HCT116 (cell line): ENCODE measurements around the gene SSBP1. TPM values are rescaled to one million over a fixed set of nuclear protein-coding genes. Genes with fewer than 3 reads are reported as not detected.

Experiments used
- ATAC-seq: fragments of 200-7000 bp; cut with Tn5 transposase; 2 replicates; pipeline ENCODE4 v1.9.1; 2020; ENCODE audit warnings: mild to moderate bottlenecking, moderate library complexity
- BruUV-seq: library from RNA; stranded (reverse); fragments of 400-500 nt; replicated peaks from 2 replicates; lab custom pipeline; 2021; lab: Mats Ljungman, UMichigan
- CTCF ChIA-PET: fragments of 300-600 bp; sonication (Branson Sonifier 250); formaldehyde crosslinking; loops from one replicate; lab custom pipeline; 2021; ENCODE audit warnings: antibody characterized with exemption; lab: Charles Lee
- POLR2A ChIA-PET: fragments of 300-600, 350-600 bp; sonication (Branson Sonifier 250); formaldehyde crosslinking; loops from one replicate; lab custom pipeline; 2021; ENCODE audit warnings: antibody characterized with exemption; lab: Charles Lee
- RAD21 ChIA-PET, 2 experiments: fragments of 300-600 bp; sonication (Branson Sonifier 250); formaldehyde crosslinking; loops; one replicate each; lab custom pipeline; 2023; ENCODE audit warnings: low total read pairs in 2 of 2; ENCODE audit not compliant: uncharacterized antibody in 2 of 2, unreplicated experiment in 2 of 2, low non-redundant PET in 1 of 2; lab: Charles Lee
- DNase-seq: peaks from one replicate; pipeline ENCODE4 v3.0.0-alpha.2; 2010; ENCODE audit warnings: low read depth, low spot score
- H2AFZ ChIP-seq: fragments of 200-600 bp; shearing (Covaris generic), sonication (generic); 2 replicates; pipeline ENCODE4 v1.6.1; 2017; ENCODE audit warnings: low read depth, mixed run types, mixed read lengths, antibody characterized with exemption, low read length; ENCODE audit not compliant: poor library complexity, severe bottlenecking
- H3K27ac ChIP-seq: 2 replicates; pipeline ENCODE4 v1.5.1; 2012; ENCODE audit warnings: low read depth, low read length
- H3K27me3 ChIP-seq: fragments of 200-600 bp; sonication (generic); 2 replicates; pipeline ENCODE4 v1.6.1; 2016; ENCODE audit warnings: mixed run types, low read length, mixed read lengths; ENCODE audit not compliant: insufficient read depth
- H3K36me3 ChIP-seq, 2 experiments: fragments of 200-500 bp in 1 of 2; fragments of 200-600 bp in 1 of 2; sonication (Bioruptor generic) in 1 of 2; sonication (generic) in 1 of 2; 2 replicates each; pipeline versions ENCODE4 v1.5.1 to v1.6.1; 2014 to 2016; ENCODE audit warnings: low read length in 2 of 2, inconsistent platforms in 1 of 2, mixed read lengths in 1 of 2, mixed run types in 1 of 2; ENCODE audit not compliant: insufficient read depth in 2 of 2, control insufficient read depth in 1 of 2
- H3K4me1 ChIP-seq, 2 experiments: fragments of 200-600 bp in 1 of 2; sonication (generic) in 1 of 2; 2 replicates each; pipeline versions ENCODE4 v1.5.1 to v1.6.1; 2012 to 2017; ENCODE audit warnings: low read length in 2 of 2, inconsistent platforms in 1 of 2, mild to moderate bottlenecking in 1 of 2, mixed read lengths in 1 of 2, mixed run types in 1 of 2, moderate library complexity in 1 of 2; ENCODE audit not compliant: insufficient read depth in 2 of 2, control insufficient read depth in 1 of 2
- H3K4me2 ChIP-seq: fragments of 200-600 bp; sonication (generic); 2 replicates; pipeline ENCODE4 v1.6.1; 2017; ENCODE audit warnings: mixed run types, low read length, mixed read lengths
- H3K4me3 ChIP-seq, 2 experiments: fragments of 200-600 bp in 1 of 2; sonication (generic) in 1 of 2; replicated peaks in 1 of 2; 2 replicates each; pipeline ENCODE4 v1.5.1; 2011 to 2016; ENCODE audit warnings: low read length in 2 of 2, control low read depth in 1 of 2, low read depth in 1 of 2, mild to moderate bottlenecking in 1 of 2, mixed read lengths in 1 of 2, mixed run types in 1 of 2
- H3K79me2 ChIP-seq: fragments of 200-600 bp; sonication (generic); 2 replicates; pipeline ENCODE4 v1.6.1; 2017; ENCODE audit warnings: mild to moderate bottlenecking, mixed run types, low read length, moderate library complexity, mixed read lengths; ENCODE audit not compliant: insufficient read depth
- H3K9ac ChIP-seq: fragments of 200-600 bp; sonication (generic); 2 replicates; pipeline ENCODE4 v1.6.1; 2016; ENCODE audit warnings: low read length, mixed read lengths
- H3K9me2 ChIP-seq: fragments of 200-600 bp; sonication (generic), shearing (Covaris generic); 2 replicates; pipeline ENCODE4 v1.6.1; 2017; ENCODE audit warnings: mixed run types, mild to moderate bottlenecking, moderate library complexity; ENCODE audit not compliant: insufficient read depth
- H3K9me3 ChIP-seq, 2 experiments: fragments of 200-500 bp in 1 of 2; fragments of 200-600 bp in 1 of 2; sonication (Bioruptor generic) in 1 of 2; sonication (generic) in 1 of 2; 2 replicates each; pipeline ENCODE4 v1.6.1; 2014 to 2017; ENCODE audit warnings: low read length in 2 of 2, mixed read lengths in 2 of 2, inconsistent platforms in 1 of 2, low read depth in 1 of 2, mild to moderate bottlenecking in 1 of 2, mixed run types in 1 of 2, moderate library complexity in 1 of 2; ENCODE audit not compliant: control insufficient read depth in 1 of 2, insufficient read depth in 1 of 2
- H4K20me1 ChIP-seq: fragments of 200-600 bp; sonication (generic), shearing (Covaris generic); 2 replicates; pipeline ENCODE4 v1.6.1; 2017; ENCODE audit warnings: mixed run types, mild to moderate bottlenecking, moderate library complexity; ENCODE audit not compliant: insufficient read depth
- CBX3 ChIP-seq: IDR thresholded peaks from 2 replicates; pipeline ENCODE4 v1.6.1; 2012; ENCODE audit warnings: low read depth
- ELF1 ChIP-seq: IDR thresholded peaks from 2 replicates; pipeline ENCODE4 v1.6.1; 2012; ENCODE audit warnings: low read depth, borderline replicate concordance
- EZH2phosphoT487 ChIP-seq: fragments of 200-600 bp; IDR thresholded peaks from 2 replicates; pipeline ENCODE4 v1.6.1; 2018; ENCODE audit warnings: antibody characterized with exemption, borderline replicate concordance
- POLR2A ChIP-seq: IDR thresholded peaks from 2 replicates; pipeline ENCODE4 v1.7.0; 2011; ENCODE audit warnings: borderline replicate concordance; ENCODE audit not compliant: insufficient read depth, insufficient read length; ENCODE audit errors: extremely low read depth
- POLR2AphosphoS5 ChIP-seq: IDR thresholded peaks from 2 replicates; pipeline ENCODE4 v1.6.1; 2011; ENCODE audit warnings: mild to moderate bottlenecking, low read depth, low read length, moderate library complexity
- SP1 ChIP-seq: IDR thresholded peaks from 2 replicates; pipeline ENCODE4 v1.6.1; 2012; ENCODE audit warnings: low read depth
- SRF ChIP-seq: IDR thresholded peaks from 2 replicates; pipeline ENCODE4 v1.6.1; 2012; ENCODE audit warnings: low read depth
- ZNF274 ChIP-seq: fragments of 200-500 bp; sonication (Bioruptor generic); IDR thresholded peaks from 2 replicates; pipeline ENCODE4 v1.6.1; 2014; ENCODE audit warnings: mild to moderate bottlenecking, low read depth, low read length, inconsistent platforms
- intact Hi-C: fragments of 100-400 bp; cut with micrococcal nuclease; formaldehyde crosslinking; loops from 2 replicates; pipeline ENCODE4 v1.10.0; 2022
- total RNA-seq: library from RNA; stranded (reverse); gene quantifications from one replicate; pipeline ENCODE4 v1.2.1, GENCODE V29; 2021; ENCODE audit not compliant: unreplicated experiment
- TF ChIP-seq, protein P1 (sequence below): IDR thresholded peaks from 2 replicates; pipeline ENCODE4 v1.6.1; 2012; ENCODE audit warnings: low read depth
- TF ChIP-seq, protein P2 (sequence below): IDR thresholded peaks from 2 replicates; pipeline ENCODE4 v1.6.1; 2012
- TF ChIP-seq, protein P3 (sequence below): IDR thresholded peaks from 2 replicates; pipeline ENCODE4 v1.6.1; 2012

Gene SSBP1
- total RNA-seq, 1 experiment from 2014 or later = 171 TPM

DNA sequence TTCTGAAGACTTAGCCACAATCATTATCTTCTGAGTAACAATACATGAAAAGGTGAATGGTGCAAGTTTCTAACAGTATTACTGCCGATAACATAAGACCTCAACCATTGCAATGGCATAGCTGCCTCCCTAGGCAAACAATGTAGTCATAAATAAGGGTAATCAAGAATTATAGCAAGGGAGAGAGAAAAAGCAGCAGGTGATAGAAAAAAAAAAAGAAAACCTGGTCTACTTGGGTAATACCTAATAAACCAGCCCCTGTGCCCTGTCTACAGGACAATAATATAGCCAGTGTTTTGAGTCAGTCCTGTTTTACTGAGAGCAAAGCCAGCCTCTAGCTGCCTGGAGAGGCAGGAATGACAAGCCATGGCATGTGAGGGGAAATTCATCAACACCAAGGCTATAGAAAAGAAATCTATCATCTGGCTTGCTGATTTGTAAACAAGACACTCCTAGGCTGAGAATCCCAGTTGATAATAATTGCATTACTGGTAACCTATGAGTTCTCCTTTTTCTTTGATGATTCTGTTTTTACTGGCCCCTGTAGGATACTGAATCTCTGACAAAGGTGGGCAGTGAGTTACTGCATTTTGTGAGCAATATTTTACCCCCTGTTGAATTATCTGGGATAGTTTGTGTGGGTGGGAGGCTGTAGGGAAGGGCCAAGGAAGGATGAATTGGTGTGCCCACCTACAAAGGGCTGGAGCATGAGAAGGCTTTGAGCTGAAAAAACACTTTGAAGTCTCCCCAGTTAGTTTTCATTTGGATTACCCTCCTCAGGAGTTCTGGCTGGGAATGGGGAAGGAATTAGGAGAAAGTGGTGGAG lies 31.7 kb upstream of the SSBP1 start:
- Histone ChIP-seq H3K79me2 (no peaks in the 10 kb centered on the region), H3K27ac (no peak overlapping the region), H3K9me3 (no peaks in the 10 kb centered on the region), H3K4me1 (peaks cover 8 to 10% of the 10 kb centered on the region in 2 experiments; a peak in 2 of 4 replicates), H3K27me3 (no peaks in the 10 kb centered on the region), H3K9ac (no peak overlapping the region), H3K9me2 (no peaks in the 10 kb centered on the region), H3K4me2 (no peak overlapping the region), H2AFZ (no peak overlapping the region), H3K4me3 (no peak overlapping the region), H3K36me3 (no peaks in the 10 kb centered on the region), H4K20me1 (no peaks in the 10 kb centered on the region)
- ChIA-PET RAD21 (no interaction called here), CTCF (no interaction called here), POLR2A (no interaction called here)
- ATAC-seq (no peak), DNase-seq (no peak)
- intact Hi-C loops = no loop called here
- TF ChIP-seq ZNF274 = no peak
- no peak for TF ChIP-seq CBX3
- TF ChIP-seq, protein P1, sequence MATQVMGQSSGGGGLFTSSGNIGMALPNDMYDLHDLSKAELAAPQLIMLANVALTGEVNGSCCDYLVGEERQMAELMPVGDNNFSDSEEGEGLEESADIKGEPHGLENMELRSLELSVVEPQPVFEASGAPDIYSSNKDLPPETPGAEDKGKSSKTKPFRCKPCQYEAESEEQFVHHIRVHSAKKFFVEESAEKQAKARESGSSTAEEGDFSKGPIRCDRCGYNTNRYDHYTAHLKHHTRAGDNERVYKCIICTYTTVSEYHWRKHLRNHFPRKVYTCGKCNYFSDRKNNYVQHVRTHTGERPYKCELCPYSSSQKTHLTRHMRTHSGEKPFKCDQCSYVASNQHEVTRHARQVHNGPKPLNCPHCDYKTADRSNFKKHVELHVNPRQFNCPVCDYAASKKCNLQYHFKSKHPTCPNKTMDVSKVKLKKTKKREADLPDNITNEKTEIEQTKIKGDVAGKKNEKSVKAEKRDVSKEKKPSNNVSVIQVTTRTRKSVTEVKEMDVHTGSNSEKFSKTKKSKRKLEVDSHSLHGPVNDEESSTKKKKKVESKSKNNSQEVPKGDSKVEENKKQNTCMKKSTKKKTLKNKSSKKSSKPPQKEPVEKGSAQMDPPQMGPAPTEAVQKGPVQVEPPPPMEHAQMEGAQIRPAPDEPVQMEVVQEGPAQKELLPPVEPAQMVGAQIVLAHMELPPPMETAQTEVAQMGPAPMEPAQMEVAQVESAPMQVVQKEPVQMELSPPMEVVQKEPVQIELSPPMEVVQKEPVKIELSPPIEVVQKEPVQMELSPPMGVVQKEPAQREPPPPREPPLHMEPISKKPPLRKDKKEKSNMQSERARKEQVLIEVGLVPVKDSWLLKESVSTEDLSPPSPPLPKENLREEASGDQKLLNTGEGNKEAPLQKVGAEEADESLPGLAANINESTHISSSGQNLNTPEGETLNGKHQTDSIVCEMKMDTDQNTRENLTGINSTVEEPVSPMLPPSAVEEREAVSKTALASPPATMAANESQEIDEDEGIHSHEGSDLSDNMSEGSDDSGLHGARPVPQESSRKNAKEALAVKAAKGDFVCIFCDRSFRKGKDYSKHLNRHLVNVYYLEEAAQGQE = no peak
- BruUV-seq = no TSS peak

DNA sequence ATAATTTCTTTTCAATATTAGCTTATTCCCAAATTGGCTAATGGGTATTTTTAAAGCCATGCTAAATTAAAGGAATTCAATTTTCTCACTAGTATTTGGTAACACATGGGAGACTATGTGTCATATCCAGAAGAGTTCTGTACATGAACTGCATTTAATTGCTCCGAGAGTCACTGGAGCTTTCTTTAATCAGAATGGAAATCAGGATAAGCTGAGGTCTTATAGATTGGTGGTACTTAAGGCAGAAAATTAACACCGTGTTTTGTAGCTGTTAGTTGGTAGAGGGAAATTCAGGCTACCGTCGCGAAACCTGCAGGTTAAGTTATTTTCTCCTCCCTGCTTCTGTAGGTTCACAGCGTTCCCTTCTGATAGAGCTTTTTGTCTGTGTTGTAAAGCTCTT lies 29.8 kb upstream of the SSBP1 start, which contains the start of gene WEE2:
Gene WEE2, plus strand, starts transcription at position 3 of the 400 bp plus-strand sequence. CDS start 406 bp downstream, outside the sequence.
- no peak for ATAC-seq
- no TSS peak for BruUV-seq
- intact Hi-C loops = no loop called here
- TF ChIP-seq, protein P1 = no peak
- TF ChIP-seq ELF1 = no peak
- TF ChIP-seq SRF = no peak
- no peak for TF ChIP-seq EZH2phosphoT487
- TF ChIP-seq POLR2A = no peak
- no peak for TF ChIP-seq ZNF274
- TF ChIP-seq POLR2AphosphoS5 = no peak
- TF ChIP-seq, protein P2, sequence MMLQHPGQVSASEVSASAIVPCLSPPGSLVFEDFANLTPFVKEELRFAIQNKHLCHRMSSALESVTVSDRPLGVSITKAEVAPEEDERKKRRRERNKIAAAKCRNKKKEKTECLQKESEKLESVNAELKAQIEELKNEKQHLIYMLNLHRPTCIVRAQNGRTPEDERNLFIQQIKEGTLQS = no peak
- TF ChIP-seq SP1 = no peak
- TF ChIP-seq, protein P3, sequence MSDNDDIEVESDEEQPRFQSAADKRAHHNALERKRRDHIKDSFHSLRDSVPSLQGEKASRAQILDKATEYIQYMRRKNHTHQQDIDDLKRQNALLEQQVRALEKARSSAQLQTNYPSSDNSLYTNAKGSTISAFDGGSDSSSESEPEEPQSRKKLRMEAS = no peak

More for the DNA sequence above, 29.8 kb upstream of the SSBP1 start, which contains the start of gene WEE2:
- no peak for DNase-seq
- no peaks in the 10 kb centered on the region for H4K20me1 ChIP-seq
- RAD21 ChIA-PET = no interaction called here
- no peaks in the 10 kb centered on the region for H3K9me2 ChIP-seq
- H3K27me3 ChIP-seq = 0 out of 2 replicates have a peak, but pooled peaks cover under 1% of the 10 kb centered on the region
- H3K79me2 ChIP-seq = no peaks in the 10 kb centered on the region
- H3K9ac ChIP-seq = no peak within 1 kb of the TSS
- H3K4me1 ChIP-seq = peaks cover under 1% of the 10 kb centered on the region in 2 experiments; a peak in 2 of 4 replicates
- H3K27ac ChIP-seq = no peak within 1 kb of the TSS
- no peaks in the 10 kb centered on the region for H3K36me3 ChIP-seq
- no peak within 1 kb of the TSS for H3K4me2 ChIP-seq
- CTCF ChIA-PET = interaction anchor here (1.2 kb wide), 1 partner anchor 30 kb away, joined by 3 read pairs; the partner anchor contains the start of gene SSBP1
- H2AFZ ChIP-seq = no peak within 1 kb of the TSS
- H3K4me3 ChIP-seq = no peak within 1 kb of the TSS
- POLR2A ChIA-PET = no interaction called here
- no peaks in the 10 kb centered on the region for H3K9me3 ChIP-seq
